NCI-H524 treated with DMSO at 0.1 percent for 48 hours (cell line): ENCODE data around the gene TMA16.
A peak's percentile ranks its signal among the peaks of the same experiment; 100 is the strongest.
"Not testable (repeated sequence)": the region's sequence is repeated elsewhere in the genome, so short reads cannot be mapped to it uniquely, and the experiment has no call there.

Experiments
- DNase-seq: peaks from one replicate; lab custom pipeline; 2025; lab: John Stamatoyannopoulos, UW

Gene TMA16

DNA sequence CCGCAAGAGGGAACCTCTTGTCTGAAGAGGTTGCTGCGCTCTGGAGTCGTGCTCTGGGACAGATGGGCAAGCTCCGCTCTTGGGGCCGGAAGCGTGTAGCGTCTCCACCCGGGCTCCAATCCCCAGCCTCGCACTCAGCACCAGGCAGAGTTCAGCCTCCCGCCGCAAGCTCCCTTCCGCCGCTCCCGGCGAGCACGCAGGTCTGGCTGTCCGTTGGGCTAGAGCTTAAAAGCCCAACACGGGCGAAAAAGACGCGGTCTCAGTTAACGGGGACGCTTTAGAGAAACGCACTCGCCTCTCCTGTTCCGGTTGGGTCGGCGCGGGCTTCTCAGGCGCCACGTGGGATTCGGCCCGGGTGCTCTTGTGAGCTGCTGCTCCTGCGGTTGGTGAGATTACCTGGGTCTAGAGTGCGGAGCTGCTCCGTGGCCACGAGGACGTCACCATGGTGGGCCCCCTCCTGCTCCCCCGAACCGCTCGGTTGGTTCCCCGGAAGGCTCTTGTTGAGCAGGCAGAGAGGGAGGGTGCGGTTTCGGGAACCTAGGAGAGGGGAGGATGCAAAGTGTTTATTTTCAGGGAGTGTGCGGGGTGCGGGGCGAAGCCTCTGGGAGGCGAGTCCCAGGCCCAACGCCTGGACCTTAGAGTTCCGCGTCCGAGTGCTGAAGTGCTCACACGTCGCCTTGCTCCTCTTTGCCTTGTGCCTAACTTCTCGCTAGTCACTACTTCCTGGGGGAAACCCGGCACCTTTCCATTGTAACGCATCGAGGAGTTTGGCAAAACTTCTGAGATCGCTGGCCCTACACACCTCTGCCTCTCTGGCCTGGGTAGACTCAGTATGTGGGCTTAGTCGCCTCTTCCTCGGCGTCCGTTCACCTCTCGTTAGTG, at the start of gene TMA16:
TMA16 (plus strand) TSS at position 331 of the 882 bp plus-strand sequence; CDS start at position 443, 112 bp downstream.
- DNase-seq: peak; percentile 51

DNA sequence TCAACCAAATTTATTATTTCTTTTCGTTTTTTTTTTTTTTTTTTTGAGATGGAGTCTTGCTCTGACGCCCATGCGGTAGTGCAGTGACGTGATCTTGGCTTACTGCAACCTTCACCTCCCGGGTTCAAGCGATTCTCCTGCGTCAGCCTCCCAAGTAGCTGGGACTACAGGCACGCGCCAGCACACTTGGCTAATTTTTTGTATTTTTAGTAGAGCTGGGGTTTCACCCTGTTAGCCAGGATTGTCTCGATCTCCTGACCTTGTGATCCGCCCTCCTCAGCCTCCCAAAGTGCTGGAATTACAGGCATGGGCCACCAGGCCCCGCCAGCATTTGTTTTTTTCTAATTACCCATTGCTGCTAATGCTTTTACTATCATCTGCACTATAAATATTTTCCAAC, 47.5 kb upstream of the TMA16 start:
- not testable (repeated sequence) for DNase-seq

DNA sequence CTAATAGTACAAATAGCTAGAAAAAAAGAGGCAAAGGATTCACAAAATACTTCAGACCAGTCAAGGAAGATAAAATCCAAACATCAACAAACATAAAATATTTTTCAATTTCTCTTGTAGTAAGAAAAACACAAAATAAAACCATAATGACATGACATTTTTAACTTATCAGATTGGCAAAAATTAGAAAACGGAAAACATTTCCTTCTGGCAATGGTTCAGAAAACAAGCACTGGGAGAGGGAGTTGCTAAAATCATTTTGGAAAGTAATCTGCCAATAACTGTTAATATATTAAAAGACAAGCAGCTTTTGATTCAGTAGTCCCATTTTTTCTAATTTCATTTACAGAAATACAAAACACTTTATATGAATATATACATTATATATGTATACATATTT, 47.0 kb upstream of the TMA16 start:
- DNase-seq: no peak

DNA sequence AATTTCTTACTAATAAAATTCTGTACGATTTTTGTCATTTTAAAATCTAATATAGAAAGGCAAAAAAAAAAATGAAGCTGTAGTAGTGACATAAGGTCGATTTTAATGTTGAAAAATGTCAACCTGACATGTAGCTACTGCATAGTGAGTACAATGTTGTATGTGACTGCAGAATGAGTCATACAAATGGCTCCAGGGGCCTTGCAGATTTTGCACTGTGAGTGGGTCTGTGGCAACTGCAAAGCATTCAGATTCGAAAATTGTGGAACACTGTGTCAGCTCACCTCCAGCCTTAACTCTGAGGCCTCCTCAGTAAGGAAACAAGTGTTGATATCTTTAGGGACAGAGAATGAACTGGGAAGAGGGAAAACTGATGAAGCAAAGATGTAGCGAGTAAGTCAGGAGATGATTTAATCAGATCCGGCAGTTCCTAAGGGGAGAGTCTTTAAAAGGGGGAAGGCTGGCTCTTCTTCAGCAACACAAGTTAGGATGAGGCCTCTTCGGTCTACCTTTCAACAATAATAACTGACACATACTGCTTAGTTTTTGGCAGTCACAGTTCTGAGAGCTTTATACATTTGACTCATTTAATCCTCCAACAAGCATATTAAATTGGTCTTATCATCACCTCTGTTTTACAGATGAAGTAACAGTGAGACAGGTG, 45.8 kb upstream of the TMA16 start:
- DNase-seq: no peak

DNA sequence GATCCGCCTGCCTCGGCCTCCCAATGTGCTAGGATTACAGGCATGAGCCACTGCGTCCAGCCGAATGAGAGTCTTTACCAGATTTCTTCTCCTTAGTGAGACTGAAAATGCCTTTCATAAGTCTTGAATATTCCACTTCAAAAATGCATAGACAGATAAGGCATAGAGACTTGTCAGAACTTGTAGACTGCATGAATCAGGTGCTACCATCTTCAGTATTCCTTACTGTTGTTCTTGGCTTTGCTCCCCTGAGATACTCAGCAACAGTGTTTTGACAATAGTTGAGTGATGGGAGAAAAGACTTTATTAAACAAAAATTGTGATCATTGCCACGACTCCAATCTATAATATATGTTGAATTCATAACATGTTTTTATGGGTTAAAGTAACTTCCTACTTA, 31.9 kb upstream of the TMA16 start:
- DNase-seq: no peak

DNA sequence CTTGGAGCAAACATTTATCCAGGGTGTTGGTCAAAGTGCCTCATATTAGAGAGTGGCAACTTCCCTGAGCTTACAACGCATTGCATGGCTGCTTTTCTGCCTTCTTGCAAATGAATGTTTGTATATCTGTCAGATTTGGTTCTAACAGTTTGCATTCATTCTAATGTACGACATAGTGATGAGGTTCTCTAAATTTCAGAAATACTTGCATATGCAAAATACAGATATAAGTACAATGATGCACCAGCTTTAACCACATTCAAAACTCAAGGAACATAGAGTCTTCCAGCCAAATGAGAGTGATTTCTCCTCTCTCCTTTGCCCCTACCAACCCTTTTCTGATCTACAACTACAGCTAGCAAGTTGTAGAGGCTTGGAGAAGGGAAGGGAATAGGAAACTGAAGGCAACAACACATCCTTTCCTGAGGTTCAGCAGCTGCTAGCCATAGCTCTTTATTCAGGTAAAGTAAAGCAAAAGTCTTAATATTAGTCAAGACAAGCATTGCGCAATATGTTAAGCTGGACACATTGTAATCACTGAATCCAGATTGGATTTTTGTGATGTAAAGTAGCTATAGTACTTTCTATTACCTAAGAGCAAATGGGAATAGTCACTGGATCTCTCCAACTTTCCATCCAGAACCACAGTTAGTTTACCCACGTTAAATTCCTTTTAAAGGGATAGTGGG, 27.3 kb upstream of the TMA16 start:
- no peak for DNase-seq

DNA sequence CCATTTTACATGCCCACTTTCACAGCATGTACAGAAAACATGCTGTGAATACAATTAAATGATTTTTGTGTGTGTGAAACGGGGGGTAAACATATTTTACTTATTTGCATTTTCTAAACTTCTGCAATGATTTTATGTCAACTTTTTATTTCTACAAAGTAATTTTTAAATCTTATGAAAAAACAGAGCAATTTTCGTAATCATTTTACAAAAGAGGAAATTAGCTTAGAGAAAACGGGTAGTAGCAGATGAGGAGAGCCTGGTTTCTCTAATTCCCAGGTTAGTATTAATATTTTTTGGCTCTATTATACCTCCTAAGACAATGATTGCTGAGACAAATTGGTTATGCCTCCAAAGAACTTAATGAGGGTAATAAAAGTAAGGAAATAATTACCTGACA, 24.1 kb upstream of the TMA16 start:
- DNase-seq: no peak

DNA sequence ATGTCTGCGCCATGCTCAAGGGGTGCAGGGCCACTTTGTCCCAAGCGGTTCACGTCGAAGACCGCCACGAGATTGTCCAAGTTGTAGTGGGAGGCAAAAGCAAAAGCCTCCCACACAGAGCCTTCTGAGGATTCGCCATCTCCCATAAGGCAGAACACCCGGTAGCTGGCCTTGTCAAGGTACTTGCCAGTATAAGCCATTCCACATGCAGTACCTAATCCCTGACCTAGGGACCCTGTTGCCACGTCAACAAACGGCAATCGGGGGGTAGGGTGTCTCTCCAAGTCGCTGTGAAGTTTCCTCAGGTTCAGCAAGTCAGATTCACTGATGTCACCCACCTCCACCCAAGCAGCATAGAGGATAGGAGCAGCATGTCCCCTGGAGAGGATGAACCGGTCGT, 21.4 kb upstream of the TMA16 start:
- no peak for DNase-seq

DNA sequence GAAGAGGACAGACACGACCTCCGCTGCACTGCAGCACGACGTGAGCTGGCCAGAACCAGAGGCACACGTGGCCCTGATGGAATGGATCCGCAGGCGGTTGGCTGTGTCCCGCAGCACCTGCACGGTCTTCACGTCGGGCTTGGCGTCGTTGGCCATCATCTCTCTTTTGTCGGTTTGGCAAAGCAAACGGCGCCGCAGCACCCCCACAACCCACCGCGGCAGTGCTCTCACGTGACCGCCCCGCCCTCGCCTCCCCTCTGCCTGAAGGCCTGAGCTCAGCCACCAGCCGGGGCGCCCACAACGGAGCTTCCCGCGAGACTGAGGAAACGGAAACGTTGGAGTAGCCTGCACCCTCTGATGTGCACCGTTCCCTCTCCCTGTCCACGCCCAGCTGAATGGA, 20.9 kb upstream of the TMA16 start, which contains the start of gene TKTL2:
TKTL2 (minus strand) TSS at position 179 of the 400 bp plus-strand sequence; CDS start at position 159, 20 bp downstream.
- no peak for DNase-seq

DNA sequence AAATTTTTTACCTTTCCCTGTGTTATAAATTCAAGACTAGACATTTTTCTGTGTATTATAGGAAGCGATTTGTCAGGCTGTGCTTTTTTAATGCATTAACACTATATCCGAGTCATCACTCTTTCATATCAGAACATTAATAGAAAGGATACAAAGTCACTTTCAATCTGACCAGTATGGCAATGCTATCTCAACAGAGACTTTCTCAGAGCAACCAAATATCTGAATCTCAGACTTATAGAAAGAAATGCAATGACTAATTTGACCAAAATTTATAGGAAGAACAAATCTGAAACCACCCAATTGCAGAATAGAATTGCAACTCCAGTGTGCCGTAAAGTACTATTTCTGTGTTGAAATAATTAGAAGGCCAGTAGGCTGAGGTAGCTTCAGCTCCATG, 20.5 kb upstream of the TMA16 start:
- no peak for DNase-seq

DNA sequence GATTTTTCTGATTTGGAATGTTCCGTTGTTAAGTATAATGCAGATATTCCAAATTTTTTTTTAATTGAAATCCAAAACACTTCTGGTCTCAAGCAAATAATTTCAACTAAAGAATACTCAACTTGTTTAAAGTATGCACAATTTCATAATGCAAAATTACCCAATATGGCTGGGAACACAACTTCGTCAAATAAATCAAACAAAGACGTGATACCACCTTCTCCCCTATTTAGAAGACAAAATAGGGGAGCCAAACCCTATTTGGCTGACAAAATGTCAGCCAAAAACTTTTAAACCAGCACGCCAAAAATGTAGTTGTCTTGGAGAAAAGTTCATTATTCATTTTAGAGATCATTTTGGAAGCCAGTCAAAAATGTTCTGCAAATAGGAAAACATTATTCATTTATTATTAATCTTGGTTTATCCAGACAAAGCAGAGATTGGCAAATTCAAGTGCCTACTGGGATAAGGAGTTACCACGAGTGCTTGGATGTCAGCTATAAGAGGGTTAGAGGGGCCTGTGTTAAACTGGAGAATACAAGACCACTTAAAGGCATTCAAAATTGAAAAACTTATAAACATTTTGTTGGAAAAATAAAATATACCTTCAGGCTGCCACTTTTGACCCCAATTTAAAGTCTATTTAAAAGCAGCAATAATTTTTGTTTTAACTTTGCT, 17.6 kb upstream of the TMA16 start:
- DNase-seq: no peak

DNA sequence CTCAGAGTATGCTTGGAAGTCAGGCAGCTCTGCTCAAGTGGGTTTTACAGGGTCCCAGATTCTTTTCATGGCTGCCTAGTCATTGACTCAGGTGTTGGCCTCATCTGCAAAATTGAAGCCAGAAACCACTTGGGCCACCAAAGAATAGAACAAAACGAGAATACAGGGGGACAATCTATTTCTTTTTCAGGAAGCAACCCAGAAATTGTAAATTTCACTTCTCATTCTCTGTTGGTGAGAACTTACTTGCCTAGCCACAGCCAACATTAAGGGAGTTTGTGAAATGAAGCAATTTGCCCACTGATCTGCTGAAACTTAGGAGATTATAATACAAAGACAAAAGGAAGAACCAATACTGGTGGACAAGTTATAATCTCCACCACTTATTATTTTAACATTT, 12.3 kb upstream of the TMA16 start:
- no peak for DNase-seq

DNA sequence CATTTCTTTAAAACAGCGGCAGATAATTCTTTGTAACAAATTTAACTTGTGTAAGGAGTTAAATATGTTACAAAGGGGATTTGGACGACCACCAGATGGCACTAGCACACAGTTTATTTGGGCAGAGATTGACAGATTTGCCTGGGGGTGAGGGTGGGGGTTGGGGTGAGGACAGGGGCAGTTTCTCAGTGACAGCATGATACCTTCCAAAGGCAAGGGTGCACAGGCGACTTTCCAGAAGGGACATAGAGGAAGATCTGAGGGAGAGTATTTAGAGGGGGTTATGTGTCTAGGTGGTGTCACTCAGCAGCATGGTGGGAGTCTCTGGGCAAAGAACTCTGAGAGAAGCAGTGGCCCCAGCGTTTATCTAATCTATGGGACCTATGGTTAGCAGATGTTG, 9.6 kb upstream of the TMA16 start:
- DNase-seq: no peak

DNA sequence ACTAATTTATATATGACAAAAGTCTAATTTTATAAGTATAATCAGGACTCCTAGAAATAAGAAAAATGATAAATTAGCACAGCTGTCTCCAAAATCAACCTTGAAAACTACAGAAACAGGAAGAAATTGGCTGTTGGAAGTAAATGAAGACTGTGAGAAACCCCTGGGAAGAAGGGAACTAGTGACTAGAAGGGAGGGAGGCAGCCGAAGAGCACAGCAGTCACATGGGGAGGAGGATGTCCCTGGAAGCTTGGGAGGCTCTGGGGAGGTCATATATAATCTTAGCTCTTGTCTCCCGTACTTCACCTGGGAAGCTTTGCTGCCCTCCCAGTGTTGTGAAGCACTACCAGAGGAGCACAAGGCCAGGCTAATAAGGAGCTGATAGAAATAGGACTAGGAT, 8.9 kb upstream of the TMA16 start:
- no peak for DNase-seq

DNA sequence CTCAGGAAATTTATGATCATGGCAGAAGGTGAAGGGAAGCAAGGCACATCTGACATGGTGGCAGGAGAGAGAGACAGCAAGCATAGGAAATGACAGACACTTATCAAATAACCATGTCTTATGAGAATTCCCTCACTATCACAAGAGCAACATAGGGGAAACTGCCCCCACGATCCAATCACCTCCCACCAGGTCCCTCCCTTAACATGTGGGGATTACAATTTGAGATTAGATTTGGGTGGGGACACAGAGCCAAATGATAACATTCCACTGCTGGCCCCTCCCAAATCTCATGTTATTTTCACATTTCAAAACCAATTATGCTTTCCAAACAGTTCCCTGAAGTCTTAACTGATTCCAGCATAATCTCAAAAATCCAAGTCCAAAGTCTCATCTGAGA, 8.2 kb upstream of the TMA16 start:
- no peak for DNase-seq

DNA sequence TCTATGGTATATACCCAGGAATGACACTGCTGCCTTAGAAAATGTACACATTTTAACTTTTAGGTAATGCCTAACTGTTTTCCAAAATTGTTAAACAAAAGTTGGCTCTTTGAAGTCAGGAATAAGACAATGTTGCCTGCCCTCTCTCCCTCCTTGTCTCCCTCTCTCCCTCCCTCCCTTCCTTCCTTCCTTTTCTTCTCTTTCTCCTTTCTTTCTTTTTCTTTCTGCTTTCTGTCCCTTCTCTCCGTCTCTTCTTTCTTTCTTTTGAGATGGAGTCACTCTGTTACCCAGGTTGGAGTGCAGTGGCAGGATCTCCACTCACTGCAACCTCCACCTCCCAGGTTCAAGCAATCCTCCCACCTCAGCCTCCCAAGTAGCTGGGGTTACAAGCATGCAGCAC, 4.6 kb upstream of the TMA16 start:
- DNase-seq: no peak

DNA sequence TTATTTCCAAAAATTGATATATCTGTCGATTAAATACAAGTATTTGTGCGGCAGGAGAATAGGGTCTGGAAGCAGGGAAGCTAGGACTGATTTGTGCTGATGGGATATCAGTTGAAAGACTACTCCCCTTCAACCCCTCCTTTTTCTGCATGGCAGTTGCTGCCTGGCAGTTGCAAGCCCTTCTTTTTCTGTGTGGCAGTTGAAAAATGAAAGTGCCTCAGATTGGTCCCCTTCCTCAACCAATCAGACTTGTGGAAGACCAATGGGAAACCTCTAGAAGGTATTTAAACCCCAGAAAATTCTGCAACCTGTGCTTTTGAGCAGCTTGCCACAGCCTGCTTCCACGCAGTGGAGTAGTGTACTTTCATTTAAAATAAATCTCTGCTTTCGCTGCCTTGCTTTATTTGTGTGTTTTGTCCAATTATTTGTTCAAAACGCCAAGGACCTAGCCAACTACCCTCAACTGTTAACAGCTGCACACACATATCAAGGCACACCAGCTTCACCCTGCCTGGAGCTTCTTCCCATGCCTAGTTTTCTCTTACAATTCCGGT, 1.5 kb upstream of the TMA16 start:
- DNase-seq: no peak

DNA sequence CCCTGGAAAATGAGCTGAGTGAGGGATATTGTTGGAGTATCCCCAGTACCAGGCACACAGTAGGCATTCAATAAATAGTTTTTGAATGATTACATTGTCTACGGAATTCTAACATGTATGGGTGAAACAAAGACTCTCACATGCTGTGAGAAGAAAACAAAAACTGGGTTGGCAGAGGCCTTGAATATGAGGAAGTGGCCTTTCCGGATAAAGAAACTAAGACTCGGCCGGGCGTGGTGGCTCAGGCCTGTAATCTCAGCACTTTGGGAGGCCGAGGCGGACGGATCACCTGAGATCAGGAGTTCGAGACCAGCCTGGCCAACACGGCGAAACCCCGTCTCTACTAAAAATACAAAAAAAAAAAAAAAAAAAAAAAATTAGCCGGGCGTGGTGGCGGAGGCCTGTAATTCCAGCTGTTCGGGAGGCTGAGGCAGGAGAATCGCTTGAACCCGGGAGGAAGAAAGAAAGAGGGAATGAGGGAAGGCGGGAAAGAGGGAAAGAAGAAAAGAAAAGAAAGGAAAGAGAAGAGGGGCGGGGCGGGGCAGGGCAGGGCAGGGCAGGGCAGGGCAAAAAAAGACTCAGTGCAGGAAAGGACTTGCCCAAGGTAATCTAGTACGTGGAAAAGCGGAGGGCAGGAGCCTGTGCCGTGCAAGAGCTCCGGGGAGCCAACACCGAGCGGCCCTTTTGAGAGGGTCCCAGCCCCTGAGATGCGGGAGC, 689 bp upstream of the TMA16 start:
- DNase-seq: no peak

DNA sequence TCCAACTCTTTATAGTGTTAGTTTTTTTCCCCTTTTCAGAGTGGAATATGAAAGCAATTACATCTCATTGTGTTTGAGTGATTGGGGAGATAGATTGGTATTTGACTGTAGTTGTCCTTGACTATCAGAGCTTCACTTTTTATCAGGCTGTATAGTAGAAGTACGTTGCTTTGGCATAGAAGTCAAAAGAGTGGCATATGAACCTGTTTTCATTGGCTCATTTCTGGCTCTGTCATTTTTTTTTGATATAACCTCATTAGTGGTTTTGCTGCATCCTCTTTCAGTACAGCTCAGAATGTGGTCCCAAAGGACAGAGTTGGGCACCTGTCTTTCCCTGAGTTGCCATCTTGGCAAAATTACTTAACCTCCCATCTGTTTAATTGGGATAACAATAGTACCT, 1.4 kb downstream of the TMA16 start:
- DNase-seq: no peak

DNA sequence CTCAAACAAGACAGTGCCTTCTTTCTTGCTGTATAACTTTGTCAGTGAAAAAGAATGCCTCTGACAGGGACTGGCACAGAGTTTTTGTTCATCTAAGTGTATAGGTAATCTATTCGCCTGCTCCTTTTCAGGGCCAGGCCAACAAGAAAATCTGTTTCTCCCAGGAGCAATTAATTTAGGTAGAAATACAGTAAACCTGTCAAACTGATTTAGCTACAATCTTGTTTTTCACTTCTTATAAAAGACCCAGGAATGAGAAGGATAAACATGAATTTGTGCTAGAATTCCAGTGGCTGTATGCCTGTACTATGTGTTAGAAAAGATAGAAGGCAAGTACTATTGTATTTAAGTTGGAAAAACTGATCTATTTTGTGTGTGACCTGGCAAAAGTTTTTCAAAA, 6.1 kb downstream of the TMA16 start:
- DNase-seq: no peak

DNA sequence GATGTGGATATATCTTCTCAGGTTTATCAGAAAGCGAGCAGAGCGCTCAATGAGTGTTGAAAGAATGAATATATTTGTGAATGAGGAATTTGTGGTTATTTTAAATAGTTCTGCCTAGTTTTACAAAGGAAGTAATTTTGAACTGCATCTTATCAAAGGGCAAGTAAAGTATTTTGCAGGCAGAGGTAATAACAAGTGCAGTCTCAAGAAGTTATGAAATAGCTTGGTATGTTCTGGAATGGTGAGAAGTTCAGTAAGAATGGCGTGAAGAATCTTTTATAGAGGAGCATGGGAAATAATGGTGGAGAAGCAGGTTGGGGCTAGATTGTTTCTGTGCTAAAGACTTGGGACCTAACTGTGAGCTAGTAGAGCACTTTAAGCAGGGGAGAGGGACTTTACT, 10.9 kb downstream of the TMA16 start:
- no peak for DNase-seq
